Testis (tissue), 3 donors: ENCODE measurements around the gene TSKU. TPM values are rescaled to one million over a fixed set of nuclear protein-coding genes. Genes with fewer than 3 reads are reported as not detected.

ENCODE experiments used
- DNase-seq: peaks from one replicate; pipeline ENCODE4 v3.0.0-alpha.2; 2019
- H3K27ac ChIP-seq, 2 donors: fragments of 200-600 bp; sonication (generic); one replicate each; pipeline ENCODE4 v1.5.1; 2019
- H3K27me3 ChIP-seq: fragments of 200-600 bp; sonication (generic); one replicate; pipeline ENCODE4 v1.5.1; 2019
- H3K36me3 ChIP-seq: fragments of 200-600 bp; sonication (generic); one replicate; pipeline ENCODE4 v1.5.1; 2017; ENCODE audit warnings: low read depth; ENCODE audit errors: missing control alignments
- H3K4me1 ChIP-seq: fragments of 200-600 bp; sonication (generic); one replicate; pipeline ENCODE4 v1.5.1; 2019
- H3K4me3 ChIP-seq, 2 donors: fragments of 200-600 bp; sonication (generic); one replicate each; pipeline ENCODE4 v1.5.1; 2017 to 2019
- H3K9me3 ChIP-seq: fragments of 200-600 bp; sonication (generic); one replicate; pipeline ENCODE4 v1.5.1; 2017
- POLR2A ChIP-seq: fragments of 450-650 bp; IDR thresholded peaks from one replicate; pipeline ENCODE4 v1.6.1; 2017; ENCODE audit warnings: antibody characterized with exemption, mild to moderate bottlenecking, moderate library complexity
- WGBS, 2 donors: methylation state at CpG; one replicate each; pipeline ENCODE4 v1.1.5; 2018; 5-methylcytosine and 5-hydroxymethylcytosine counted together
- intact Hi-C: fragments of 100-400 bp; cut with DNase I; formaldehyde crosslinking; loops from one replicate; pipeline ENCODE4 v1.15.1; 2023; ENCODE audit warnings: low total_unique reads
- polyA plus RNA-seq: library from polyadenylated mRNA; stranded (reverse); fragments of 350-450 nt; fragmentation: Illumina TruSeq; extraction: RNeasy Lipid Tissue Mini Kit (QIAGEN cat#74804); gene quantifications from one replicate; pipeline ENCODE4 v1.2.3, GENCODE V29; 2014; ENCODE audit warnings: low read depth, low replicate concordance; ENCODE audit not compliant: insufficient read depth
- total RNA-seq, 2 donors: library from RNA; depleted of rRNA; stranded (reverse); fragments of >200 nt; gene quantifications; one replicate each; pipeline ENCODE4 v1.2.3, GENCODE V29; 2016
- TF ChIP-seq, protein P1 (sequence below), 3 experiments: fragments of 450-650 bp in 2 of 3; fragments of 200-600 bp in 1 of 3; sonication (generic) in 1 of 3; IDR thresholded peaks; one replicate each; pipeline ENCODE4 v1.5.1; 2016 to 2019; ENCODE audit warnings: antibody characterized with exemption in 3 of 3, mild to moderate bottlenecking in 2 of 3, moderate library complexity in 1 of 3

Gene TSKU
- total and polyA plus RNA-seq, 3 donors from 2014 or later = 17.1 to 30.2 (median 25.9) TPM

DNA sequence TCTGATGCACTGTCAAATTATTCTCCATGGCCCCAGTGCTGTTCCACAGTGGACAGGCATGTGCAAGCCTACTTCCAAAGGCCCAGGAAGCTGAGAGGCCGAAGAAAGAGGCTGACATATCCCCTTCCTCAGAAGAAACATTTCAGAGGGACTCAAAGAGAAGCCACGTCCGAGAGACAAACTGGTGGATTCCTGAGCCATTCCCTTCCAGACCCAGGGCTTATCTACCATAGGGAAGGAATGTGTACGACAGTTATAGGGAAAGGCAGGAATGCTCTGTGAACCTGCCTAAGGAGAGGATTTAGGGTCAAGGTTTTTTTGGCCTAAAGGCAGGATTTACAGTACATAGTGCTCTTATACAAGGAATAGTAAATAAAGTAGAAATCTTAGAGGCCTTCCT, 46.9 kb upstream of the TSKU start:
- Histone ChIP-seq H3K36me3 (no peaks in the 10 kb centered on the region), H3K4me1 (peaks cover 15% of the 10 kb centered on the region), H3K27ac (no peak overlapping the region), H3K27me3 (no peaks in the 10 kb centered on the region), H3K4me3 (no peak overlapping the region), H3K9me3 (no peaks in the 10 kb centered on the region)
- 80 to 93% methylated on average over 4 of the region's 4 CpGs for WGBS, 2 donors
- intact Hi-C loops = no loop called here
- TF ChIP-seq, protein P1, sequence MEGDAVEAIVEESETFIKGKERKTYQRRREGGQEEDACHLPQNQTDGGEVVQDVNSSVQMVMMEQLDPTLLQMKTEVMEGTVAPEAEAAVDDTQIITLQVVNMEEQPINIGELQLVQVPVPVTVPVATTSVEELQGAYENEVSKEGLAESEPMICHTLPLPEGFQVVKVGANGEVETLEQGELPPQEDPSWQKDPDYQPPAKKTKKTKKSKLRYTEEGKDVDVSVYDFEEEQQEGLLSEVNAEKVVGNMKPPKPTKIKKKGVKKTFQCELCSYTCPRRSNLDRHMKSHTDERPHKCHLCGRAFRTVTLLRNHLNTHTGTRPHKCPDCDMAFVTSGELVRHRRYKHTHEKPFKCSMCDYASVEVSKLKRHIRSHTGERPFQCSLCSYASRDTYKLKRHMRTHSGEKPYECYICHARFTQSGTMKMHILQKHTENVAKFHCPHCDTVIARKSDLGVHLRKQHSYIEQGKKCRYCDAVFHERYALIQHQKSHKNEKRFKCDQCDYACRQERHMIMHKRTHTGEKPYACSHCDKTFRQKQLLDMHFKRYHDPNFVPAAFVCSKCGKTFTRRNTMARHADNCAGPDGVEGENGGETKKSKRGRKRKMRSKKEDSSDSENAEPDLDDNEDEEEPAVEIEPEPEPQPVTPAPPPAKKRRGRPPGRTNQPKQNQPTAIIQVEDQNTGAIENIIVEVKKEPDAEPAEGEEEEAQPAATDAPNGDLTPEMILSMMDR (IDR thresholded peaks at IDR 0.05) = no peak
- TF ChIP-seq POLR2A = no peak
- no peak for DNase-seq

DNA sequence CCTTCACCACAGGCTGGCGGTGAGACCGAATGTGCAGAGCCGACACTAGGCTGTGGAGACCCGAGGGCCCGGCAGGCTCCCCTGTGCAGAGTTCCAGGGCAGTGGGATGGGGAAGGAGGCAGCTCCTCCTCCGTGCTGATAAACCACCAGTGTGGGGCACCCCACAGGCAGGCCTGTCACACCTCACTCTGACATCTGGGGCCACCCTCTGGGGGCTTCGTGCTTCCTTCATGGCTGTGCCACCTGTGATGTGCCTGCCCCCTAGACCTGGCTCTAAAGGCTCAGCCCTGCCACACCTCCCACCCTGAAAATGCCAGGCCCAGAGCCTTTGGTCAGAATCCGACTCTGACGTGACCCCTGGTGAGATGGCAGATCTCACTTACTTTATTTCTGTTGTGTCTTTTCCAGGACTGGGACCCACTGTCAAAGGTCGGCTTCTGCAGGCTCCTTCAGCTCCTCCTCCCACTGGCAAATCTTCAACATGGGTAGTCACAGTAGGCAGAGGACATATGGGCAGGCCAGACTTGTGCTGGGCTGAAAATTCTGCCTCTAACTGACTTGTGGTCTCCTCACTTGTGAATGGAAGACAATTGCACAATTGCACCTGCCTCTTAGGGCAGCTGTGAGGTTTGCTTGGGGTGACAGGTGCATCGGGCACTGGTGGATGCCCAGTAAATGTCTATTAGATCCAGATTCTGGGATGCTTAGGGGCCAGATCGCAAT, 46.2 kb upstream of the TSKU start:
- no peak for DNase-seq
- Histone ChIP-seq H3K27me3 (no peaks in the 10 kb centered on the region), H3K4me3 (no peak overlapping the region), H3K4me1 (peaks cover 15% of the 10 kb centered on the region), H3K36me3 (no peaks in the 10 kb centered on the region), H3K9me3 (no peaks in the 10 kb centered on the region), H3K27ac (no peak overlapping the region)
- WGBS, 2 donors = 91 to 92% methylated on average over 7 to 12 of the region's 12 CpGs
- intact Hi-C loops = no loop called here
- TF ChIP-seq, protein P1 (IDR thresholded peaks at IDR 0.05) = no peak
- no peak for TF ChIP-seq POLR2A

DNA sequence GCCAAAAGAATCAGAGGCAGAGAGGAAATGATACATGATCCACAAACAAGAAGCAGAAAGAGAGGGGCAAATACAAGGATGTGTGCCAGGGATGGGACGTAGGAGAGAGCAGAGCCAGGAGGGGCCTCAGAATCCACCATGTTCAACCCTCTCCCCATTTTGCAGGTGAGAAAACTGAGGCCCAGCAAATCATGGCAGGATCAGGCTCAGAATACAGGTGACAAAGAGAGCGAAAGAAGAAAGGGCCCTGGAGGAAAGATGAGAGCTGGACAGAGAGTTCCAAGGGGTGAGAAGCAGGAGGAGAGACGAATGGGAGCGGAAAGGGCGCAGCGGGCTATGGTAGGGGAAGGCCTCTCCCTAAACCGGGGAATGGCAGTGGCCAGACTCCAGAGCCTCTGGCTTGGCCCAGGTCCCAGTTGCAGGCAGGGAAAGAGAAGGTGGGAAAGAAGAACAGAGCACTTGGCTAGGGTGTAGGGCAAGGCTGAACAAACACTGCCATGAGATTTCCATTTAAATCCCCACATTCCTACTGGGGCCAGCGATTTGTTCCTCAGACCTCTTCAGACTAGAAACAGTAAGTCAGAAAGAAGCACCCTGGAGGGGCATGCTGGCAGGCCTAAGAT, 44.4 kb upstream of the TSKU start:
- Histone ChIP-seq H3K4me1 (peaks cover 15% of the 10 kb centered on the region), H3K36me3 (no peaks in the 10 kb centered on the region), H3K27ac (no peak overlapping the region), H3K27me3 (no peaks in the 10 kb centered on the region), H3K9me3 (no peaks in the 10 kb centered on the region), H3K4me3 (no peak overlapping the region)
- no peak for DNase-seq
- intact Hi-C loops = no loop called here
- 71 to 83% methylated on average over 8 of the region's 8 CpGs for WGBS, 2 donors
- TF ChIP-seq, protein P1 (IDR thresholded peaks at IDR 0.05) = no peak
- no peak for TF ChIP-seq POLR2A

DNA sequence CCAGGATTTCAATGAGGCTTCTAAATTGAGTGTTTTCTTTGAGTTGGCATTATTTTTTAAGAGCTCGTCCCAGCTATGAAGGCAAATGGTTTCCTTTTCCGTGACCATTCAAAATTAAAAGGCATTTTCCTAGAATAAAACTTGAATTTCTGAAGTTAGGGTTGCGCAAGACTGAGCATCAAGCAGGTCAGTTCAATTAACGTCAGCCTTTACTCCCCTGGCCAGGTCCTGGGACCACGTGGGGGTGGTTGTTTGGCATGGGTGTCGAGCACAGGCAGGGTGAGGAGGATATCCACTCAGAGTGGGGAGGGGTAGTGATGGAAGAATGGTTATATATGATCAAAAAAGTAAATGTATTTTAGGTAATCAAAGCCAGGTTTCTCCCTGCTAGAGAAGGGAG, 43.4 kb upstream of the TSKU start:
- no peak for TF ChIP-seq POLR2A
- TF ChIP-seq, protein P1 (IDR thresholded peaks at IDR 0.05) = no peak
- H3K4me1 ChIP-seq = peaks cover 14% of the 10 kb centered on the region
- DNase-seq = no peak
- intact Hi-C loops = no loop called here
- no peak overlapping the region for H3K4me3 ChIP-seq
- no peak overlapping the region for H3K27ac ChIP-seq
- 81 to 89% methylated on average over 6 of the region's 6 CpGs for WGBS, 2 donors
- H3K9me3 ChIP-seq = no peaks in the 10 kb centered on the region
- no peaks in the 10 kb centered on the region for H3K27me3 ChIP-seq
- H3K36me3 ChIP-seq = no peaks in the 10 kb centered on the region

DNA sequence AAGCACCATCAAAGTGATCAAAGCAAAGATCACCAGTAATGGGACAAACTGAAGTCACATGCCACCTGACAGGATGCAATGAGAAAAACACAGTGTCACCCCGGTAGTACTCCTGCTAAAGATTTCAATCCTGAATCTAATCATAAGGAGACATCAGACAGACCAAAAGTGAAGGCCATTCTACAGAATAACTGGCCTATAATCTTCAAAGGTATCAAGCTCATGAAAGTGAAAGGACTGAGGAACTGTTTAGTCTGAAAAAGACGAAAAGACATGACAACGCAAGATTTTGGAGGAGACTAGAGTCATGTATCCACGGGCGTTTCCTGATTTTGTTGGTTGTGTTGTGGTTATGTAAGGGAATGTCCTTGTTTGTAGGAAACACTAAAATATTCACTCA, 42.4 kb upstream of the TSKU start:
- Histone ChIP-seq H3K9me3 (no peaks in the 10 kb centered on the region), H3K27ac (no peak overlapping the region), H3K4me3 (no peak overlapping the region), H3K36me3 (no peaks in the 10 kb centered on the region), H3K27me3 (no peaks in the 10 kb centered on the region), H3K4me1 (peaks cover 14% of the 10 kb centered on the region)
- intact Hi-C loops = no loop called here
- WGBS, 2 donors = 66 to 68% methylated on average over 5 of the region's 5 CpGs
- no peak for TF ChIP-seq POLR2A
- TF ChIP-seq, protein P1 (IDR thresholded peaks at IDR 0.05) = no peak
- no peak for DNase-seq
